Myocyte (in vitro differentiated cells): Measurements from ENCODE around the gene CD46. TPM values are rescaled to one million over a fixed set of nuclear protein-coding genes. Genes with fewer than 3 reads are reported as not detected.
"Not testable (repeated sequence)": the region's sequence is repeated elsewhere in the genome, so short reads cannot be mapped to it uniquely, and the experiment has no call there.

Experiments used
- DNase-seq: peaks from one replicate; pipeline ENCODE4 v3.0.0-alpha.2; 2012; ENCODE audit warnings: low read depth
- total RNA-seq: library from RNA; depleted of rRNA; stranded (reverse); fragments of >200 nt; gene quantifications from 2 replicates; pipeline ENCODE4 v1.2.3, GENCODE V29; 2014

CD46 gene
- total RNA-seq, 1 donor from 2014 or later: 75.5 TPM

DNA sequence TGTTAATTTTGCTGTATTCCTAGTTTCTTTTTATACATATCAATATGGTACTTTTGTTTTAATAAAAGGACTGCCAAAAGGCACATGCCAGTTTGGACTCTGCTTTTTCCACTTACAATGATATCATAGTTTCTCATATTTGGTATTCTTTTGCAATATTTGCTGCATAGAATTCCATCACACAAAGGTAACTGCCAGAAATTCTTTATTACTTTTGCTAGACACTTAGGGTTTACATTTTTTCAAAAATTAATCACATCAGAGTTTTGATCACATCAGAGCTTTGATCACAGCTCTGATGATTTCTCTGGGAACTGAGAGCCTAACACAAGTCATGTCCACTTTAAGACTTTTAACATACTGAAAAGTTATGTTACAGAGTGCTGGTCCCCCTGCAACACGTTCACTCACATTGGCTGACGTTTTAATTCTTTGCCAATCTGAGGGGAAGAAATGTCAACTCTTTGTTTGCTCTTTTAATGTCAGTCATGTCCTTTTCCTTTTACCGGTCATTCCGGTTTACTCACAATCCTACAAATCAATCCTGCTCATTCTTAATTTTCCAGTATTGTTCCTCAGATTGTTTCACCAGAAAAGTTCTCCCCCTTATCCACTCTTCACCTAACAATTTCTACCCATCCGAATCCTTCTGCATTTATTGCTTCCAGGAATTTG lies 1.1 kb upstream of the CD46 start:
- no peak for DNase-seq

DNA sequence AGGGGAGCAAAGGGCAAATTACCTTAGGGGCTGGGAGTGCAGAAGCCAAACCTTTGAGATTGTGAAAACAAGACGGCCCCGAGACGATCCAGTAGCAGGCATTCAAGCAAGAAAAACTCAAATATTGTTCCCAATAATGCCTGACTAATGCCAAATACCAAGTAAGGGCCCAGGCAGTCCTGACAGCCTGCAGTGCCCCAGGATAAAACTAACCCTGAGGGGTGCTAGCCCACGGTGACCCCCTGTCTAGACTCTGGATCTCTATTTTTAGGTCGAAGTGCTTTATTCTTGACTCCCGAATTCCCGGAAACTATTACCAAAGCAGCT lies 428 bp upstream of the CD46 start:
- not testable (repeated sequence) for DNase-seq

DNA sequence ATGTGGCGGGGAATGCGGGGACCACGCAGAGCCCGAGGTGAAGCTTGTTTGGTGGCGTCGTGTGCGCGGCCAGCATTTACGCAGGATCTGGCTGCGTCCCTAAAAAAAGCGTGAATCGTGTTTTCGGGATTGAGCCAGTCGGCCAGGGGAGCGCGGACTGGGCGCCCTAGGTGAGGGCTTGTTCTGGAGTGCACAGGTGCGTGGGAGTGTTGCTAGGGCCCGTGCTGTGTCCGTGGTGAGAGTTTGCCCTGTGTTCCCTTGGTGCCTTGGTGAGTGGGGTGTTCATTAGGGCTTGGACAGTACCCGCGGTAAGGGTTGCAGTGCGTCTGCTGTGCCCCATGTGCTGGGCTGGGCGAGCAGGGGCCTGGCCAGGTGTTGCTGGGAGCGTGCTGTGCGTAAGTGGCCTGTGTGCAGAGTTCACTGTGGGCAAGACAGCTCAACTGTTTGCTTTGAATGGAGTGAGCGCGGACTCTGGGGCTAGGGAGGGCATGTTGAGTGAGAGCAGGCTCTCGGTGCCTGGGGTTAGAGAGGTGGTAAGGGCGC lies 673 bp downstream of the CD46 start:
- DNase-seq: peak; percentile 30

DNA sequence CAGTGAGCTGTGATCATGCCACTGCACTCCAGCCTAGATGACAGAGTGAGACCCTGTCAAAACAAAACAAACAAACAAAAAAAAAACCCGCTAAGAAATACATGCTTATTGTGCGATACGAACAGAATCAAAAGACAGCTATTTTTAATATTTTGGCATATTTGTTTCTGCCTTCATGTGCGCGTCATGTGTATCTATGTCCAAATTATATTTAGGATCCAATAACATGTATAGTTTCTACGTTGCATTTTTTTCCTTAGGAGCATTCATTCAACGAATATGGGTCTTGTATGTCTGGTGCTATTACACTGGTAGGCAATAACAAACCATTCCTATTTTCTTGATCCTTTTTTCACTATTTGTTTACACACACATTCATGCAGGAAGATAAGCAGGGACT lies 1.8 kb downstream of the CD46 start:
- DNase-seq: no peak

DNA sequence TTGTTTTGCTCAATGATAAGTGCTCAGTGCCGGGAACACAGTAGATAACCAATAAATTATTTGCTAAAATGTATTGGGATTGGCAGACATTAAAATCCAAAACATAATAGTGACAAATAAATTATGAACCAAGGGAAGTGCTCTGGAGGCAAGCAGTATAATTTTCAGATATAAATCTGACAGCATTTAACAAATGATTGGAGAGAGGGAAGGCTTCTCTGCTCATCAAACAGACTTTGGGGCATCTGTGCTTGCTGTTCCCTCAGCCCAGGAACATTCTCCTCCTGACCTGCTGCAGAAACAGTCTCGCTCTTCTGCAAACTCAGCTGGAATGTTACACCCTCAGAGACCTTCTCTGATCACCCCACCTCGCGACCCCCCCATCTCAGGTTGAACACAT lies 2.2 kb downstream of the CD46 start:
- no peak for DNase-seq

DNA sequence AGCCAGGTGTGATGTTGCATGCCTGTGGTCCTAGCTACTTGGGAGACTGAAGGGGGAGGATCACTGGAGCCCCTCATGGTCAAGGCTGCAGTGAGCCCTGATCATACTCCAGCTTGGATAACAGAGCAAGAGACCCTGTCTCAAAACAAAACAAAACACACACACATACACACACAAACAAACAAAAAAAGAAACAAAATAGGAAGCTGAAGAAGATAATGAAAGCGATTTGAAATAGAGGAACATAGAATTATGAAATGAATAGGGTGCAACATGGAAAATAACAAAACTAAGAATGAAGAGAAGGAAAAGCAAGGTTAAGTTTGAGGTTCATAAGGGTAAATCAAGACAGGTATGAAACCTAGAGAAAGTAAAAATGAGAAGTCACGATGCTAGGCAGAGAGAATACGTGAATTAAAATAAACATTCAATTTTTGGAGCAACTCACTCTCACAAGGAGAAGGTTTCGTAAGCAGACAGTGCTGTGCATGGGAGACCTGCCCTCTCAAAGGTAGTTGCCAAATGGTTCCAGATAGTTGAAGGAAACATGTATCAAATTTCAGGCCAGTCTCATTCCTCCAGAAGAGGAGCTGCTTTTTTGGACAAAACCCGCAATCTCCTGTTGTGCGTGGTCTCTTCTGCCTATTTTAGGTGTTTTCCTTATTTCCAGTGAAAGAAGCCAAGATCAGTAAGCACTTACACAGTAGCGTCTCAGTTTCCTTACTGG lies 3.3 kb downstream of the CD46 start:
- DNase-seq: no peak

DNA sequence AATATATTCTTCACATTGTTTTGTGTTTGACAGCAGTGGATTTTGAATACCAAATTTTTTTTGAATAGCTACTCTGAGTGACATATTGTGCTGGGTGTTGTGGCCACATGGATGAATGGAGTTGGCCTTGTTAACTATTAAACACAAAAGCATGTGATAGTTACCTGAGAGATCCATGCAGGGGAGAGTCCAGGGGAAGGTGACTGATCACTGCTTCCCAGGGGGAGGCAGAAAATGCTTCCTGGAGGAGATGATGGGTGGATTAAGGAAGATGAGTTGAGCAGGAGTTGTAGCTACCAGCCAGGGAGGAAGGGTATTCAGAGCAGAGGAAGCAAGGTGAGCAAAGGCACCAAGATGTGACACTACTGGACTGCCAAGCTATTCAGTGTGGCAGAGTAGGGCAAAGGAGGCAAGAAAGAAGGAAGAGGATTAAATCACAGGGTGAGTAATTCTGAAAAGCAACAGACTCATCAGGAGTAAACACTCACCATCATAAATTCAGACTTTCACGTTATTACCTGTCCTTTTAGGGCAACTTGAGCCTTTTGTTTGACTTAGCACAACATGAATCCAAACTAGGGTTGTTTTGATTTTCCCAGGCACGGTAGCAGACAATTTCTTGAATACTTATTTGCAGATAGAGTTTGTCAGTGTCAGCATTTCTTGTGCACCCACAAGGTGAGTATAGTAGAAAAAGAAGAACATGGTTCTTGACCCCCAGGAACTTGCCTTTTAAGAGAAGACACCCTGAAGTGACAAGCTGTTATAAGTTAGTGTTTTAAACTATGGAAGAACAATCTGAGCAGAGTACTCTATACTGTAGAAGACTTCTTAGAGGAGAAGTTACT lies 4.2 kb downstream of the CD46 start:
- no peak for DNase-seq

DNA sequence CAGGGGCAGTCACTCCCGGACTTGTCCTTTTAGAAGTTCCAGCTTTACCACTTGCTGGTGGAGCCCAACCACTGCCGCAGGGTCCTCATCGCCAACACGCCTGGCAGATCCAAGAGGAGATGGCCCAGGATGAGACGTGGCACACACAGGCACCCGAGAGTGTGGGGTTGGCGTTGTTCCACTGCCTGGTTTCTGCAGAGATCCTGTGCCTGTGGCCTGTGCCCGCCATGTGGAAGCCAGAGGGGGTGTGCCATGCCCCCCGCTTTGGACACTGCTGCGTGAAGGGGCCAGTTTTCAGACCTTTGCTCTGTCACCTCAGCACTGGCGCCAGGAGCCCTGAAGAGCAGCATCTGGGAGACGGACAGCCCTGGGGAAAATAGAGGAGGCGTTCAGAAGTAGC lies 10.8 kb downstream of the CD46 start:
- no peak for DNase-seq

DNA sequence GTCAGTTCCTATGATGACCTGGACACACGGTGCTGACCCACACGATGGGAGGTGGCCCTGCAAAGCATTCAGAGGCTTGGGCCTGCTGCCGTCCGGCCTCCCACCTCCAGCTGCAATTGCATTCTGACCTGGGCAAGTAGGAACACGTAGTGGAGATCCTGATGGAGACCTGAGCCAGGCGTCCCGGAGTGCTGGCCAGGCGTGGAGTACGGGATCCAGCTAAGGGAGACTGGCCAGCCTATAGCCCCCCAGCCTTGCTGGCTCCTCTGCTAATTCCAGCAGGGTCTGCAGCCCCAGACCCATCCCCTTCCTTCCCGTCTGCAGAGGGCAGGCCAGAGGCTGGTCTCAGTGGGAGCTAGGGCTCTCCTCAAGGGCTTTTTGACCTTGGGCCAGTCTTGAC lies 11.2 kb downstream of the CD46 start:
- DNase-seq: no peak

DNA sequence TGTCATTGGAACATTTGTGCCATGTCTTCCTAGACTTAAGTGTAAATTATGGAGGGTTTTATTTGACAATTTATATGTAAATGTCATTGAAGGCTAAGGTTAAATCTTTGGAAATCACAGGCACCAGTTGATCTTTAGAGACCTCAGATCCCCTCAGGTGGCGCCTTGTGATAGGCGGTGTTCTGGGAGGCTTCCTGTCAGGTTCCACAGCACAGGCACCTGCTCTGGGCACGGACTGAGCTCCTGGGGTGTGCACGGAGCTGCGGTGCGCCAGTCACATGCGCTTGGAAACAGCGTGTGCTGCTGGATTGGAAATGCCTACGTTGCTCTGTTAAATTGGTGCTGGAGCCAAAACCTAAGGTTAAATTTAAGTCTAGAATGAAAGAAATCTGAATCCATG lies 12.1 kb downstream of the CD46 start:
- DNase-seq: no peak

DNA sequence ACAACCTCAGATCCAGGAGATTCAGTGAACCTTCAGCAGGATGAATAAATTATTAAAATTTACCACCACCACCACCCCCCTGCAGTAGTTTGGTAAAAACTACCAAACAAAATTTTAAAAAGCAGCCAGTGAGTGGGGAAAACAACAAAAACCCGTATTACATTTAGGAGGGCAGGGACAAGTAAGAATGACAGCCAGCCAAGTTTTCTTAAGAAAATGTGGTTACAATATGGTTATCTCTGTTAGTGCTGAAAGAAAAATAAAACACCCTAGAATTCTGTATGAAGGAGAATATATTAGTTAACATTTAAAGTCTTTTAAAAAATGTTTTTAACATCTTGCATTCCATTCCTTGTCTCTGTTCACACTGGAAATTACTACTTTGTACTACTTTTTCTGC lies 14.7 kb downstream of the CD46 start:
- no peak for DNase-seq

DNA sequence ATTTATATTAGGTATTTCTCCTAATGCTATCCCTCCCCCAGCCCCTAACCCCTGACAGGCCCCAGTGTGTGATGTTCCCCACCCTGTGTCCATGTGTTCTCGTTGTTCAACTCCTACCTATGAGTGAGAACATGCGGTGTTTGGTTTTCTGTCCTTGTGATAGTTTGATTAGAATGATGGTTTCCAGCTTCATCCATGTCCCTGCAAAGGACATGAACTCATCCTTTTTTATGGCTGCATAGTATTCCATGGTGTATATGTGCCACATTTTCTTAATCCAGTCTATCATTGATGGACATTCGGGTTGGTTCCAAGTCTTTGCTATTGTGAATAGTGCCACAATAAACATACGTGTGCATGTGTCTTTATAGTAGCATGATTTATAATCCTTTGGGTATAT lies 18.7 kb downstream of the CD46 start:
- DNase-seq: not testable (repeated sequence)

DNA sequence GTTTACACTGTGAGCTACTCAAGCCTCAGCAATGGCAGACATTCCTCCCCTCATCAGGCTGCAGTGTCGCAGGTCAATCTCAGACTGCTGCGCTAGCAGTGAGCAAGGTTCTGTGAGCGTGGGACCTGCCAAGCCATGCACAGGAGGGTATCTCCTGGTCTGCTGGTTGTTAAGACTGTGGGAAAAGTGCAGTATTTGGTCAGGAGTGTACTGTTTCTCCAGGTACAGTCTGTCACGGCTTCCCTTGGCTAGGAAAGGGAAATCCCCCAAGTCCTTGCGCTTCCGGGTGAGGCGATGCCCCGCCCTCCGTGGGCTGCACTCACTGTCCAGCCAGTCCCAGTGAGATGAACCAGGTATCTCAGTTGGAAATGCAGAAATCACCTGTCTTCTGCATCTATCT lies 24.2 kb downstream of the CD46 start:
- DNase-seq: not testable (repeated sequence)

DNA sequence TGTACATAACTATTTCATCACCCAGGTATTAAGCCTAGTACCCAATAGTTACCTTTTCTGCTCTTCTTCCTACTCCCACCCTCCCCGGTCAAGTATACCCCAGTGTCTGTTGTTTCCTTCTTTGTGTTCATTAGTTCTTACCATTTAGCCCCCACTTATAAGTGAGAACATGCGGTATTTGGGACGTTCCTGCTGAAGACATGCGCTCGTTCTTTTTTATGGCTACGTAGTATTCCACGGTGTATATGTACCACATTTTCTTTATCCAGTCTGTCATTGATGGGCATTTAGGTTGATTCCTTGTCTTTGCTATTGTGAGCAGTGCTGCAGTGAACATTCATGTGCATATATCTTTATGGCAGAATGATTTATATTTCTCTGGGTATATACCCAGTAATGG lies 25.6 kb downstream of the CD46 start:
- DNase-seq: not testable (repeated sequence)

DNA sequence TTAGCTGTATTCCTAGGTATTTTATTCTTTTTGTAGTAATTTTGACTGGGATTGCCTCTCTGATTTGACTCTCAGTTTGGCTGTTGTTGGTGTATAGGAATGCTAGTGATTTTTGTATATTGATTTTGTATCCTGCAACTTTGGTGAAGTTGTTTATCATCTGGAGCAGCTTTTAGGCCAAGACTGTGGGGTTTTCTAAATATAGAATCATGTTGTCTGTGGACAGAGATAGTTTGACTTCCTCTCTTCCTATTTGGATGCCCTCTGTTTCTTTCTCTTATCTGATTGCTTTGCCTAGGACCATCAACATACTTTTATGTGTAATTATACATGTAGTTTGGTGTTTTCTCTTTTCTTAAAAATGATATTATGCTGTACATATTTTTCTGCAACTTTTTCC lies 27.2 kb downstream of the CD46 start:
- no peak for DNase-seq

DNA sequence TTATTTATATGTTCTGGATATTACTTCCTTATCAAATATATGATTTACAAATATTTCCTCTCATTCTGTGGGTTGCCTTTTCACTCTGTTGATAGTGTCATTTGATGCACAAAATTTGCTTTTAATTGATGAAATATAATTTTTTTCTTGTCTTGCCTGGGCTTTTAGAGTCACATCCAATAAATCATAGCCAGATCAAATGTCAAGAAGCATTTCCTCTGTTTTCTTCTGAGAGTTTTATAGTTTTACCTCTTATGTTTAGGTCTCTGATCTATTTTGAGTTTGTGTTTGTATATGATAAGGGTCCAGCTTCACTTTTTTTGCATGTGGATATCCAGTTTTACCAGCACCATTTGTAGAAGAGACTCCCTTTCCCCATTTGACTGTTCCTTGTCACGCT lies 29.5 kb downstream of the CD46 start:
- DNase-seq: no peak

DNA sequence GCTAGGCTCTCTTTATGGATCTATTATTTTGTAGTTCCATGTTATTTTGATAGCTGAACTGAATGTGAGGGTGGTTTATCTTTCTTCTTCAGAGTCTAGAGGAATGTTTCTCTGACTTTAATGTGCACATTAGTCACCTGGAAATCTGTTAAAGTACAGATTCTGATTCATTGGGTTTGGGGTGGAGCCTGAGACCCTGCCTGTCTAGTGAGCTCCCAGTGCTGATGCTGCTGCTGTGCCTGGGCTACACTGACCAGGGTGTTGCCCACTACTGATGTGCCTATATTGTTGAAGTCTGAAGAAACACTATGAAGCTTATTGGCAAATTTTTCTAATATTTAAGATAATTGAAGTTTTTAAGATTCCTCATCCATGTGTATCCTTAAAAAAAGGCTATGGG lies 35.9 kb downstream of the CD46 start:
- DNase-seq: no peak

DNA sequence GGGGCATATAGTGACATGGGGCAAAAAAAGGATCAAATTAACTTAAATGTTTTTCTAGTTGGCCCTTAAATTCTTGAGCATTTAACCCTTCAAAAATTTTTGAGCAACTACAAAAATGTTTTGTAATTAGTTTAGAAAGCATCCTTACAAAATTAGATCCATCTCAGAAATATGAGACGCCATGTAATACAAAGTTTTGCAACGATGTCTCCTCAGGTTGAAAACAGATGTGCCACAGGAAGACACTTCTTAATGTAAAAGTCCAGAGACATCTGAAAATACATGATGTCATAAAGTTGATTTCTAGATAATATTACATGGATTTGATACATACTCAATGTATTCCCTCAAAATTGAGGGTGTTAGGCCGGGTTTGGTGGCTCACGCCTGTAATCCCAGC lies 37.5 kb downstream of the CD46 start:
- no peak for DNase-seq

DNA sequence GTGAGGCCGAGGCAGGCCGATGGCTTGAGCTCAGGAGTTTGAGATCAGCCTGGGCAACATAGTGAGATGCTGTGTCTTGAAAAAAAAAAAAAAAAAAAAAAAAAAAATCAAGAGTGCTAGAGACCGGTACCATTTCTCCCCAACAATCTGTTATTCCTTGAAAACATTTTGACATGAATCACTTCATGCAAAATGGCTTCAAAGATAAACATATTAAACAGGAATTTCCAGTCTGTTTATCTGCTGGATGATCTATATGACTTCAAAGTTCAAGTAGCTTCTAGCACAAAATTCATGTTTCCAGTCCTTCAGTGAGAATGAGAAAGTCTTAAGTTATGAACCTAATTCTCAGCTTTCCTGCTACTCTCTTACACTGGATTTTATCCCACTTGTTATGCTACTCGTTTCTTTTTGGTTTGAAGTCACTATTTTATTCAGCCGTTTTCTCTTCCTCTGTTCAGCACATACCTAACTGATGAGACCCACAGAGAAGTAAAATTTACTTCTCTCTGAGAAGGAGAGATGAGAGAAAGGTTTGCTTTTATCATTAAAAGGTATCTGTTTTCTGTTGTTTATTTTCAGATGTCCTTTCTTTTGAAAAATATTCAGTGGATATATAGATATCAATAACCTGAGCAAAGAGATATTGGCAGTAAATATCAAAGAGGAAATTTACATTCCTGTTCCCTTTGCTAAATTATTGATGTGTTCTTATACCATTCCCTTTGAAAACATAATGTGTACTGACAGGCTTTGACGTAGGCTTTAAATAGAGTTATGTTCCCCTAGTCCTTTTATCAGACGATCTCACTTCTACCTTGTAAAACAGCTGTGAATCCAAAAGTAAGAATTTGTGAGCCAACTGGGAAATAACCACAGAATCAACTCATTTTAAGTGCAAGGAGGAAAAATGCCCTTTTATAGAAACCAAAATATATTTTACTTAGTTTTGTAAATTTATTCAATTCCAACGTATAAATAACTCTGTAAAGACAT lies 38.2 kb downstream of the CD46 start:
- DNase-seq: no peak

DNA sequence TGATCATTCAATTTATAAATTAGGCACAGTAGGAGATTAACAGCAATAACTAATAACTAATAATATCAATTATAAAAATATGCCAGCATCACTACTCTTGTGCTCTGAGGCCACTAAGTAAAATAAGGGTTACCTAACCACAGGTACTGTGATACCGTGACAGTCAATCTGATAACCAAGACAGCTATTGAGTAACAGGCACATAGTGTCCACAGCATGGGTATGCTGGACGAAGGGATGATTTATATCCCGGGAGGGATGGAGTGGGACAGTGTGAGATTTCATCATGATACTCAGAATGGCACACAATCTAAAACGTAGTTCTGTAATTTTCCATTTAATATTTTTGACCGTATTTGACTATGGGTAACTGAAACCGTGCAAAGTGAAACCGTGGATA lies 39.4 kb downstream of the CD46 start:
- DNase-seq: no peak

DNA sequence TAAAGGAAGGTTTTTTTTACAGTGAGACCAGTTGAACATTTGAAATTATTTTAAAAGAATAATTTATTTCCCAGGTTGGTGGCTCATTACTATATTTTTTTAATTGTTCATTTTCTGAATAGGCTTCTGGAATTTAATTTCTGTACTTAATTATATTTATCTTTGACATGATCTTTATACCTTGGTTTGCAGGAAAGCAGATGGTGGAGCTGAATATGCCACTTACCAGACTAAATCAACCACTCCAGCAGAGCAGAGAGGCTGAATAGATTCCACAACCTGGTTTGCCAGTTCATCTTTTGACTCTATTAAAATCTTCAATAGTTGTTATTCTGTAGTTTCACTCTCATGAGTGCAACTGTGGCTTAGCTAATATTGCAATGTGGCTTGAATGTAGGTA lies 41.5 kb downstream of the CD46 start:
- no peak for DNase-seq
